GM19463 (cell line): ENCODE measurements around the gene HLA-DMB.
A peak's percentile ranks its signal among the peaks of the same experiment; 100 is the strongest.

Experiments used
- ATAC-seq: cut with Tn5 transposase; IDR thresholded peaks from one replicate; pipeline ENCODE4 v1.9.1; 2021; ENCODE audit warnings: mild to moderate bottlenecking, moderate library complexity; ENCODE audit not compliant: unreplicated experiment

Gene HLA-DMB

GRCh38 chr6:32931211-32931610 is 9.6 kb downstream of the HLA-DMB start:
- no peak for ATAC-seq

GRCh38 chr6:32922083-32922482 is 18.7 kb downstream of the HLA-DMB start:
- ATAC-seq, result no peak

GRCh38 chr6:32920715-32921114 is 20.1 kb downstream of the HLA-DMB start:
- no peak for ATAC-seq

GRCh38 chr6:32912951-32913350 is 27.9 kb downstream of the HLA-DMB start:
- no peak for ATAC-seq

- no peak for ATAC-seq
Observed at GRCh38 chr6:32908897-32909296, 31.9 kb downstream of the HLA-DMB start.

GRCh38 chr6:32906539-32906938 is 34.3 kb downstream of the HLA-DMB start:
- ATAC-seq, result no peak

GRCh38 chr6:32905078-32905477 is 35.8 kb downstream of the HLA-DMB start:
- ATAC-seq, result no peak

GRCh38 chr6:32903952-32904351 is 36.9 kb downstream of the HLA-DMB start:
- ATAC-seq, result no peak

GRCh38 chr6:32895006-32895345 is 45.9 kb downstream of the HLA-DMB start:
- ATAC-seq, result peak; percentile 3

GRCh38 chr6:32894085-32895005 is 46.5 kb downstream of the HLA-DMB start:
- ATAC-seq, result peak; percentile 97

GRCh38 chr6:32890831-32891230 is 50.0 kb downstream of the HLA-DMB start:
- no peak for ATAC-seq

- no peak for ATAC-seq
Observed at GRCh38 chr6:32889533-32889932, 51.3 kb downstream of the HLA-DMB start.

GRCh38 chr6:32888576-32888975 is 52.3 kb downstream of the HLA-DMB start:
- ATAC-seq, result no peak

- ATAC-seq, result no peak
Observed at GRCh38 chr6:32887616-32888015, 53.2 kb downstream of the HLA-DMB start.

GRCh38 chr6:32886681-32887383 is 54.0 kb downstream of the HLA-DMB start:
- ATAC-seq, result no peak

- no peak for ATAC-seq
Observed at GRCh38 chr6:32885698-32886286, 55.0 kb downstream of the HLA-DMB start.
